DOHH2 (cell line): Measurements from ENCODE around the gene LACTB.

Experiments
- H3F3A ChIP-seq: fragments of 200-600 bp; sonication (generic), shearing (Covaris generic); 2 replicates; pipeline ENCODE4 v1.6.0; 2016; ENCODE audit warnings: antibody characterized with exemption, mild to moderate bottlenecking; ENCODE audit not compliant: control insufficient read depth, insufficient read depth
- H3K27ac ChIP-seq: fragments of 200-600 bp; sonication (generic); 2 replicates; pipeline ENCODE4 v1.5.1; 2014; ENCODE audit warnings: low read depth, mild to moderate bottlenecking, low read length, moderate library complexity
- H3K27me3 ChIP-seq: fragments of 200-600 bp; sonication (generic); 2 replicates; pipeline ENCODE4 v1.6.1; 2014; ENCODE audit warnings: mild to moderate bottlenecking, low read length, mixed read lengths; ENCODE audit not compliant: control insufficient read depth
- H3K36me3 ChIP-seq: fragments of 200-600 bp; sonication (generic); 2 replicates; pipeline ENCODE4 v1.6.1; 2014; ENCODE audit warnings: mild to moderate bottlenecking, low read length, moderate library complexity, mixed read lengths; ENCODE audit not compliant: control insufficient read depth
- H3K4me1 ChIP-seq: fragments of 200-600 bp; sonication (generic); 2 replicates; pipeline ENCODE4 v1.6.1; 2014; ENCODE audit warnings: mild to moderate bottlenecking, low read length, mixed read lengths; ENCODE audit not compliant: control insufficient read depth
- H3K4me2 ChIP-seq: fragments of 200-600 bp; sonication (generic); 2 replicates; pipeline ENCODE4 v1.6.0; 2014; ENCODE audit warnings: mild to moderate bottlenecking, low read length, moderate library complexity
- H3K4me3 ChIP-seq: fragments of 200-600 bp; sonication (generic); 2 replicates; pipeline ENCODE4 v1.5.1; 2014; ENCODE audit warnings: mild to moderate bottlenecking, low read length, mixed read lengths
- H3K79me2 ChIP-seq: fragments of 200-600 bp; sonication (generic); 2 replicates; pipeline ENCODE4 v1.6.1; 2014; ENCODE audit warnings: mild to moderate bottlenecking, low read length, mixed read lengths; ENCODE audit not compliant: control insufficient read depth
- H3K9me2 ChIP-seq: fragments of 200-600 bp; sonication (generic); replicated peaks from 2 replicates; pipeline ENCODE4 v1.6.1; 2014; ENCODE audit warnings: mild to moderate bottlenecking, low read length, mixed read lengths; ENCODE audit not compliant: control insufficient read depth
- H3K9me3 ChIP-seq: fragments of 200-600 bp; sonication (generic); 2 replicates; pipeline ENCODE4 v1.6.1; 2014; ENCODE audit warnings: antibody characterized with exemption, low read length, mixed read lengths; ENCODE audit not compliant: control insufficient read depth, insufficient read depth
- H4K20me1 ChIP-seq: fragments of 200-600 bp; sonication (generic); 2 replicates; pipeline ENCODE4 v1.6.0; 2014; ENCODE audit warnings: low read depth, mild to moderate bottlenecking, antibody characterized with exemption, low read length, moderate library complexity; ENCODE audit not compliant: control insufficient read depth, insufficient read depth
- CTCF ChIP-seq: fragments of 200-600 bp; sonication (generic); IDR thresholded peaks from one replicate; pipeline ENCODE4 v1.5.1; 2014; ENCODE audit warnings: antibody characterized with exemption, mild to moderate bottlenecking, low read depth, low read length; ENCODE audit not compliant: poor library complexity, severe bottlenecking
- EZH2phosphoT487 ChIP-seq: fragments of 200-600 bp; sonication (generic); IDR thresholded peaks from 2 replicates; pipeline ENCODE4 v1.6.1; 2017; ENCODE audit warnings: borderline replicate concordance, mild to moderate bottlenecking, antibody characterized with exemption, low read length, moderate library complexity, mixed read lengths

LACTB gene

GRCh38 chr15:63135804-63136203 is 14.1 kb downstream of the LACTB start:
- no peaks in the 10 kb centered on the region for H3K4me1 ChIP-seq
- no peak overlapping the region for H3K4me3 ChIP-seq
- H3K27me3 ChIP-seq: no peaks in the 10 kb centered on the region
- H3K9me2 ChIP-seq: no peaks in the 10 kb centered on the region
- TF ChIP-seq EZH2phosphoT487 (no peak), CTCF (no peak)
- H3K27ac ChIP-seq: no peak overlapping the region
- H3F3A ChIP-seq: no peaks in the 10 kb centered on the region
- no peaks in the 10 kb centered on the region for H3K36me3 ChIP-seq
- H4K20me1 ChIP-seq: no peaks in the 10 kb centered on the region
- no peaks in the 10 kb centered on the region for H3K9me3 ChIP-seq
- H3K79me2 ChIP-seq: no peaks in the 10 kb centered on the region
- no peak overlapping the region for H3K4me2 ChIP-seq

GRCh38 chr15:63136742-63137141 is 15.1 kb downstream of the LACTB start:
- Histone ChIP-seq H3K4me3 (no peak overlapping the region), H3K4me1 (no peaks in the 10 kb centered on the region), H3K4me2 (no peak overlapping the region), H3K27me3 (no peaks in the 10 kb centered on the region), H4K20me1 (no peaks in the 10 kb centered on the region), H3K79me2 (no peaks in the 10 kb centered on the region), H3K27ac (no peak overlapping the region), H3K36me3 (no peaks in the 10 kb centered on the region), H3K9me3 (no peaks in the 10 kb centered on the region), H3K9me2 (no peaks in the 10 kb centered on the region), H3F3A (no peaks in the 10 kb centered on the region)
- TF ChIP-seq EZH2phosphoT487 (no peak), CTCF (no peak)

- Histone ChIP-seq H3F3A (no peaks in the 10 kb centered on the region), H3K27ac (no peak overlapping the region), H3K9me3 (no peaks in the 10 kb centered on the region), H3K27me3 (no peaks in the 10 kb centered on the region), H4K20me1 (no peaks in the 10 kb centered on the region), H3K4me3 (no peak overlapping the region), H3K4me2 (no peak overlapping the region), H3K9me2 (no peaks in the 10 kb centered on the region), H3K79me2 (no peaks in the 10 kb centered on the region), H3K36me3 (no peaks in the 10 kb centered on the region), H3K4me1 (no peaks in the 10 kb centered on the region)
- no peak for TF ChIP-seq CTCF
- no peak for TF ChIP-seq EZH2phosphoT487
Observed at GRCh38 chr15:63140936-63141335, 19.3 kb downstream of the LACTB start.

- Histone ChIP-seq H3K36me3 (no peaks in the 10 kb centered on the region), H3K4me2 (no peak overlapping the region), H3K27me3 (no peaks in the 10 kb centered on the region), H3K9me3 (no peaks in the 10 kb centered on the region), H3K4me3 (no peak overlapping the region), H3K9me2 (no peaks in the 10 kb centered on the region), H3K4me1 (no peaks in the 10 kb centered on the region), H3F3A (no peaks in the 10 kb centered on the region), H3K27ac (no peak overlapping the region), H4K20me1 (no peaks in the 10 kb centered on the region), H3K79me2 (no peaks in the 10 kb centered on the region)
- no peak for TF ChIP-seq EZH2phosphoT487
- TF ChIP-seq CTCF: no peak
Observed at GRCh38 chr15:63145426-63145825, 23.8 kb downstream of the LACTB start.
